ENCODE data around the gene MSANTD2.

DNA sequence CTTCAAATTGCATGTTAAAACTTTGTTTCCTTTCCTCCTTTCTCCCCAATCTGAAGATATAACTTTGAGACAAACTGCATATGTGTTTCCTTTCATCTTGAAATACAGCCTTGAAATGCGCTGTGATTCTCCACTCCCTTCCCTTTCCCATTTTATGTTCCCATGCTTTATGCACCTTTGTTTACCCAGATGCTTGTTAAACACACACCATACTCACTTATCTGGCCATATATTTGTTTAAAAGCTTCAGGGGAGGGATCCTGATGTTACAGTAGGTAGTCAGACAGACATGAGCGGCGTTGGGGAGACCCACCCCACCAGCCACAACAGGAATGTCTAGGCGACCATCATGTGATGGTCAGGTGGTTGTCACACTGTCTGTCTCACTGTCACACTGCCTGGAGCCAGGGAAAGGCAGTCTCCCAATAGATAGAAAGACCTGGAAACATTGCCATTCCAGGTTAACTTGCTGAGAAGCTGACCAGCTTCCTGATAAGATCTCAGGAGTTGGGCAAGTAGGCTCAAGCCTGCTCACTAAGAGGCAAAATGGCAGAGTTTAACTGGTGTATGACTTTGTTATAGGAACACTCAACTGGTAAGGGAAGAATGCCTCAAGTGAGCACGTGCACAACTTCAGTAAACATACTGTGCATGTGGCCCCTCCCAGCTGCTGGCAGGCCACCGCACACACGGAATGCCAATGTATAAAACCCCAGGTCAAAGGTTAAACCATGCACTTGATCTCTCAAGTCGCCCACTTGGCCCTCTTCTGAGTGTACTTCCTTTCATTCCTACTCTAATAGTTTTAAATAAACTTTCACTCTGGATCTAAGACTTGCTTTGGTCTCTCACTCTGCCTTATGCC lies 23.5 kb upstream of the MSANTD2 start:
- TF ChIP-seq SAFB2 (IDR thresholded peaks at IDR 0.05; ENCODE audit: borderline replicate concordance, low read depth, low read length, severe bottlenecking) (no peak), CREM (IDR thresholded peaks at IDR 0.05; ENCODE audit: low read depth) (no peak), SNRNP70 (optimal IDR thresholded peaks at IDR 0.05; ENCODE audit: low read depth, low read length) (no peak), MYNN (IDR thresholded peaks at IDR 0.05) (no peak), MYNN (CRISPR knock-in tag; IDR thresholded peaks at IDR 0.05) (no peak), SPI1 (IDR thresholded peaks at IDR 0.05; ENCODE audit: borderline replicate concordance, low read depth, low read length) (no peak), STAG1 (CRISPR knock-in tag; IDR thresholded peaks at IDR 0.05; ENCODE audit: borderline replicate concordance) (no peak), ZFP36 (IDR thresholded peaks at IDR 0.05; ENCODE audit: low read depth, low read length, partially characterized antibody) (no peak), GABPB1 (CRISPR knock-in tag; IDR thresholded peaks at IDR 0.05) (no peak)
- TF ChIP-seq, protein P1, sequence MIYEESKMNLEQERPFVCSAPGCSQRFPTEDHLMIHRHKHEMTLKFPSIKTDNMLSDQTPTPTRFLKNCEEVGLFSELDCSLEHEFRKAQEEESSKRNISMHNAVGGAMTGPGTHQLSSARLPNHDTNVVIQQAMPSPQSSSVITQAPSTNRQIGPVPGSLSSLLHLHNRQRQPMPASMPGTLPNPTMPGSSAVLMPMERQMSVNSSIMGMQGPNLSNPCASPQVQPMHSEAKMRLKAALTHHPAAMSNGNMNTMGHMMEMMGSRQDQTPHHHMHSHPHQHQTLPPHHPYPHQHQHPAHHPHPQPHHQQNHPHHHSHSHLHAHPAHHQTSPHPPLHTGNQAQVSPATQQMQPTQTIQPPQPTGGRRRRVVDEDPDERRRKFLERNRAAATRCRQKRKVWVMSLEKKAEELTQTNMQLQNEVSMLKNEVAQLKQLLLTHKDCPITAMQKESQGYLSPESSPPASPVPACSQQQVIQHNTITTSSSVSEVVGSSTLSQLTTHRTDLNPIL (CRISPR knock-in tag; IDR thresholded peaks at IDR 0.05) = no peak
- TF ChIP-seq, protein P2, sequence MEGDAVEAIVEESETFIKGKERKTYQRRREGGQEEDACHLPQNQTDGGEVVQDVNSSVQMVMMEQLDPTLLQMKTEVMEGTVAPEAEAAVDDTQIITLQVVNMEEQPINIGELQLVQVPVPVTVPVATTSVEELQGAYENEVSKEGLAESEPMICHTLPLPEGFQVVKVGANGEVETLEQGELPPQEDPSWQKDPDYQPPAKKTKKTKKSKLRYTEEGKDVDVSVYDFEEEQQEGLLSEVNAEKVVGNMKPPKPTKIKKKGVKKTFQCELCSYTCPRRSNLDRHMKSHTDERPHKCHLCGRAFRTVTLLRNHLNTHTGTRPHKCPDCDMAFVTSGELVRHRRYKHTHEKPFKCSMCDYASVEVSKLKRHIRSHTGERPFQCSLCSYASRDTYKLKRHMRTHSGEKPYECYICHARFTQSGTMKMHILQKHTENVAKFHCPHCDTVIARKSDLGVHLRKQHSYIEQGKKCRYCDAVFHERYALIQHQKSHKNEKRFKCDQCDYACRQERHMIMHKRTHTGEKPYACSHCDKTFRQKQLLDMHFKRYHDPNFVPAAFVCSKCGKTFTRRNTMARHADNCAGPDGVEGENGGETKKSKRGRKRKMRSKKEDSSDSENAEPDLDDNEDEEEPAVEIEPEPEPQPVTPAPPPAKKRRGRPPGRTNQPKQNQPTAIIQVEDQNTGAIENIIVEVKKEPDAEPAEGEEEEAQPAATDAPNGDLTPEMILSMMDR (IDR thresholded peaks at IDR 0.05 in 2 of 3, conservative IDR thresholded peaks at IDR 0.05 in 1 of 3; ENCODE audit: insufficient read depth in 2 of 3, low read depth in 1 of 3, low read length in 3 of 3) = no peak
- TF ChIP-seq, protein P3, sequence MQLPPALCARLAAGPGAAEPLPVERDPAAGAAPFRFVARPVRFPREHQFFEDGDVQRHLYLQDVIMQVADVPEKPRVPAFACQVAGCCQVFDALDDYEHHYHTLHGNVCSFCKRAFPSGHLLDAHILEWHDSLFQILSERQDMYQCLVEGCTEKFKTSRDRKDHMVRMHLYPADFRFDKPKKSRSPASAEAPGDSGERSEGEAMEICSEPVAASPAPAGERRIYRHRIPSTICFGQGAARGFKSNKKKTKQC (CRISPR knock-in tag; IDR thresholded peaks at IDR 0.05) = no peak
- TF ChIP-seq, protein P4, sequence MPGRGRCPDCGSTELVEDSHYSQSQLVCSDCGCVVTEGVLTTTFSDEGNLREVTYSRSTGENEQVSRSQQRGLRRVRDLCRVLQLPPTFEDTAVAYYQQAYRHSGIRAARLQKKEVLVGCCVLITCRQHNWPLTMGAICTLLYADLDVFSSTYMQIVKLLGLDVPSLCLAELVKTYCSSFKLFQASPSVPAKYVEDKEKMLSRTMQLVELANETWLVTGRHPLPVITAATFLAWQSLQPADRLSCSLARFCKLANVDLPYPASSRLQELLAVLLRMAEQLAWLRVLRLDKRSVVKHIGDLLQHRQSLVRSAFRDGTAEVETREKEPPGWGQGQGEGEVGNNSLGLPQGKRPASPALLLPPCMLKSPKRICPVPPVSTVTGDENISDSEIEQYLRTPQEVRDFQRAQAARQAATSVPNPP (IDR thresholded peaks at IDR 0.05; ENCODE audit: borderline replicate concordance, insufficient read depth, insufficient read length) = no peak
